ENCODE measurements around the gene PLA2G3. TPM values are rescaled to one million over a fixed set of nuclear protein-coding genes. Genes with fewer than 3 reads are reported as not detected.

PLA2G3 gene
- polyA plus RNA-seq, 1 donor = not detected

DNA sequence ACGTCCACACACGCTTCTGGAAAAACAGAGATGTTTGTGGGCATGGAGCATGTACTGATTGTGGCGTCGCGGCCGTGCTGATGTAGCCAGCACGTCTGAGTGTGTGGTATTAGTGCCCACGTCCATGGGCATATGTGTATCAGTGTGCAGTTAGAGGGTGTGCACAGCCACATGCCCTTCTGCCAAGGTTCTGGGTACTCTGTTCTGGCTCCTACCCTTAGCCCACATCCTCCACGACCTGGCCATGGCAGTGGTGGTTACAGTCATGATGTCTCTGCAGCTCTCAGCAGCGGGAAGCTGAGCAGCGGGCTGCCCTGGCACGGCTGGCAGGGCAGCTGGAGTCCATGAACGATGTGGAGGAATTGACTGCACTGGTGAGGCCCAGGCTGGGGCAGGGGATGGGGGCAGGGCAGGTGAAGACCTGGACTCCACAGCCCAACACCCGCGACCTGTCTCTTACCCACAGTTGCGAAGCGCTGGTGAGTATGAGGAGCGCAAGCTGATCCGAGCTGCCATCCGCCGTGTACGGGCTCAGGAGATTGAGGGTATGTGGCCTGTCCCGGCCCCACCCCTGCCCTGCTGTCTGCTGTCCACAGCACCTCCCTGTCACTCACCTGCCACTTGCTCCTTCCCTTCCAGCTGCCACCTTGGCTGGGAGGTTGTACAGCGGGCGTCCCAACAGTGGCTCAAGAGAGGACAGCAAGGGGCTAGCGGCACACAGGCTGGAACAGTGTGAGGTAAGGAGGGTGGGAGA is 51.9 kb downstream of the PLA2G3 start:
- DNase-seq (ENCODE audit: low read depth) = no peak

DNA sequence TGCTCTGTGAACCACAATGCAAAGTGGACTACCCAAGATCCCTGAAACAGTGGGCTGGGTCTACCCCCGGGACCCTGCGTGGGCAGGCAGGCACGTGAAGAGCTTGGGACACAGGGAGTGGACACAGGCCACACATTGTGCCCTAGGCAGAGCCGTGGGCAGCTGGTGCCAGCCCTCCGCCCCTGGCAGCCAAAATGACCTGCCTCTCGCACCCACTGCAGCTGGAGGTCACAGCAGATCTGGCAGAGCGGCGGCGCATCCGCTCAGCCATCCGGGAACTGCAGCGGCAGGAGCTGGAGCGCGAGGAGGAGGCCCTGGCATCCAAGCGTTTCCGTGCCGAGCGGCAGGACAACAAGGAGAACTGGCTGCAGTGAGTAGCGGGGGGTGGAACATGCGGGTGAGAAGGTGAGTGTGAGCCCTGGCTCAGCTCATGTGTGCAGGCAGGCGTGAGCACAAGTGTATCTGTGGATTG is 52.5 kb downstream of the PLA2G3 start:
- DNase-seq (ENCODE audit: low read depth) = no peak

DNA sequence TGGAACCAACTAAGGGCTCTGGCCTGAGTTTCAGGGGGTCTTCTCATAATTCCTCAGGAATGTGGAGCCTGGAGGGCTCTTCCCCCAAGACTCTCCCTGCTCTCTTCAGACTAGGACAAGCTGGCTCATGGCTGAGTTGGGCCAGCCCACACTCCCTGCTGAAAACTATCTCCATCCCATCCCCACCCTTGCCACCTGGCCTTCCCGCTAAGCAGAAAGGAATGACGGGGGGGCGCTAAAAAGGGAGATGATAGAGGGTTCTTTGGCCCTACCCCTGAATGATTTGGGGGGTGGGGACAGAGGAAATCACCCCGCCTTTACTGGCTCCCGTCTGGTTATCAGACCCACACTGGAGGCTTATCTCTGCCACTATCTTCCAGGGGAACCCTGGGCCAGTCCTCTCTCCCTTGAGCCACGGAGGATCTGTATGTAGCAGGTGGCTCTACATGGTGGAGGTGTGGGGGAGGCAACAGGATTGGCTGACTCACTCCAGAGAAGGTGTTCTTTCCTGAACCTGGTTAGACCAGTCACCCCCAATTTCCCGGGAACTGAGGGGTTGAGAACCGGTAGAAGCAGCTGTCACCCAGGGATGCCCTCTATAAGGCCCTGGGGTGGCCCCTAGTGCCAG is 53.5 kb downstream of the PLA2G3 start:
- DNase-seq (ENCODE audit: low read depth) = no peak

DNA sequence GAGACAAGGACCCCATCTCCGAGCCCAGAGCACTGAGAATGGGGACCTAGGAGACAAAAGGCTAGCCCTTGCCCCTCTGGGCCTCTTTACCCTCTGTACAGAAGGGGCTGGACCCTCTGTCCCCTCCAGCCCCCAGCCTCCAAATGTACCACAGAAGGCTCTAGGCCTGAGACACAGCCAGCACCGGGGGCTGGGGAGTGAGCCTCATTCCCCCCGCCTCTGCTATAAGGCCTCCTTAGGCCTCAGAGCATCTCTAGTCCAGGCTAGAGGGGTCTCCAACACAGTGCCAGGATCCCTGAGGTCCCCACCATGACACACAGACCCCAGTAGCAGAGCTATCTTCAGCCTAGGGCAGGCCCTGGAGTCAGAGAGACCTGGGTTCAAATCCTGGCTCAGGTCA is 54.4 kb downstream of the PLA2G3 start:
- DNase-seq (ENCODE audit: low read depth) = no peak

DNA sequence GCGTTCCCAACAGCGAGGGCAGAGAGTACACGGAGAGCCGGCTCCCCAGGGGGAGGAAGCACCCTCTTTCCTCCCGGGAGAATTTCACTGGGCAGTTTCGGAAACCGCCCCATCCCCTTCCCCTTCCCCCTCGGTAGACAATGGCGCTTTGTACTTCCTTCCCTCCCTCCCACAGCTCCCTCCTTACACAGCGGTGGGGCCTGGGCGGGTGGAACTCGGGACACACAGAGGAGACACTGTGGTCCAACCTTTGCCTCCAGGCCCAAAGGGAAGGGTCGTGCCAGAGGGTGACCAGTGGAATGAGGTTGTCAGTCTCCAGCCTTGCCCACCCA is 54.8 kb downstream of the PLA2G3 start:
- no peak for DNase-seq (ENCODE audit: low read depth)

DNA sequence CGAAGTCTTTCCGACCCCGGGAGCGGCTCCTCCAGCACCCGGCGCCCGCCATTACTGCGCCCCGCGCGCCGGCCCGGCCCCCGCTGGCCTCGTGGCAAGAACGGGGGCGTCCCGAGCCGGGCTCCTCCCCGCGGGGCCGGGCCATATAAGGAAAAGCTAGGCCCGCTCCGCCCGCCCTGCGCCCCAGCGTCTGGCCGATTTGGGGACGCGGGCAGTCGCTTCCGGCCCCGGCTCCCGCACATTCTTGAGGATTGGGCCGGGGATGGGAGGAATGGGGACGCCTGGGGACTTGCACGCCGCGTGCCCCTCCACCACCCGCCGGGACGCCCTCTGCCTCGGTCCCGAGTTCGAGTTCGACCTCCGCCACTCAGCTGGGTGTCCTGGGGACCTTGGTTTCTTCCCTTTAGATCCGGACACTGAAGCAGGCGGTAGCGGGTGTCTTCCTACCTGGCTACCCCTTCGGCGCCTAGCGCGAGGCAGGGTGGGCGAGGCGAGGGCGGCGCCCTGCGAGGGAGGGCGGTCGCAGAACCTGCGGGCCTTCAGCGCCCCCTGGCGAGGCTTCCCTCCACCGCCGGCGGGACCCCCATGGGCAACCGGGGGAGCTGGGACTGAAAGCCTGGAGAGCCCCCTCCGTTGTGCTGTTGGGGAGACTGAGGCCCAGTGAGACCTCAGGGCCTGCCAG is 55.4 kb downstream of the PLA2G3 start:
- DNase-seq (ENCODE audit: low read depth) = no peak

Other genes with a start within 250 kb of the PLA2G3 start
- 26.4 TPM for gene MORC2, start 171.7 kb downstream of the PLA2G3 start, polyA plus RNA-seq (ENCODE audit: insufficient read length)
- 105 TPM for gene TUG1, start 171.2 kb downstream of the PLA2G3 start, polyA plus RNA-seq (ENCODE audit: insufficient read length)
- gene SMTN, start 59.2 kb downstream of the PLA2G3 start, polyA plus RNA-seq (ENCODE audit: insufficient read length) = 258 TPM
- gene SELENOM, start 32.9 kb downstream of the PLA2G3 start, polyA plus RNA-seq (ENCODE audit: insufficient read length) = 18.8 TPM
- gene INPP5J, start 17.5 kb downstream of the PLA2G3 start, polyA plus RNA-seq (ENCODE audit: insufficient read length) = 1.6 TPM
- 20.1 TPM for gene RNF185, start 19.7 kb upstream of the PLA2G3 start, polyA plus RNA-seq (ENCODE audit: insufficient read length)
- 23.1 TPM for gene LIMK2, start 71.8 kb upstream of the PLA2G3 start, polyA plus RNA-seq (ENCODE audit: insufficient read length)
- 3.3 TPM for gene PIK3IP1, start 152.0 kb upstream of the PLA2G3 start, polyA plus RNA-seq (ENCODE audit: insufficient read length)
- 19.9 TPM for gene PATZ1, start 205.8 kb upstream of the PLA2G3 start, polyA plus RNA-seq (ENCODE audit: insufficient read length)